ENCODE measurements around the gene EYS.
"Not testable (repeated sequence)": the region's sequence is repeated elsewhere in the genome, so short reads cannot be mapped to it uniquely, and the experiment has no call there.

The EYS gene

GRCh38 chr6:63929111-63929510 is 1777.9 kb downstream of the EYS start:
- DNase-seq (ENCODE audit: low read depth in 2 of 3, low spot score in 2 of 3) = no peak

- no peak for DNase-seq (ENCODE audit: low read depth in 2 of 3, low spot score in 2 of 3)
Observed at GRCh38 chr6:63928613-63929012, 1778.4 kb downstream of the EYS start.

GRCh38 chr6:63926950-63927927 is 1779.8 kb downstream of the EYS start:
- no peak for DNase-seq (ENCODE audit: low read depth in 2 of 3, low spot score in 2 of 3)

- DNase-seq (ENCODE audit: low read depth in 2 of 3, low spot score in 2 of 3) = no peak
Observed at GRCh38 chr6:63926258-63926780, 1780.7 kb downstream of the EYS start.

GRCh38 chr6:63923139-63923739 is 1783.8 kb downstream of the EYS start:
- no peak for DNase-seq (ENCODE audit: low read depth in 2 of 3, low spot score in 2 of 3)

GRCh38 chr6:63919556-63920110 is 1787.4 kb downstream of the EYS start:
- no peak for DNase-seq (ENCODE audit: low read depth in 2 of 3, low spot score in 2 of 3)

GRCh38 chr6:63912887-63913286 is 1794.1 kb downstream of the EYS start:
- DNase-seq (ENCODE audit: low read depth in 2 of 3, low spot score in 2 of 3) = no peak

GRCh38 chr6:63910863-63911551 is 1796.0 kb downstream of the EYS start:
- DNase-seq (ENCODE audit: low read depth in 2 of 3, low spot score in 2 of 3) = no peak

GRCh38 chr6:63904650-63905248 is 1802.3 kb downstream of the EYS start:
- DNase-seq (ENCODE audit: low read depth in 2 of 3, low spot score in 2 of 3) = no peak

- no peak for DNase-seq (ENCODE audit: low read depth in 2 of 3, low spot score in 2 of 3)
Observed at GRCh38 chr6:63899550-63899949, 1807.5 kb downstream of the EYS start.

GRCh38 chr6:63897952-63898351 is 1809.1 kb downstream of the EYS start:
- no peak for DNase-seq (ENCODE audit: low read depth in 2 of 3, low spot score in 2 of 3)

GRCh38 chr6:63897459-63897858 is 1809.6 kb downstream of the EYS start:
- DNase-seq (ENCODE audit: low read depth in 2 of 3, low spot score in 2 of 3) = no peak

- no peak for DNase-seq (ENCODE audit: low read depth in 2 of 3, low spot score in 2 of 3)
Observed at GRCh38 chr6:63888416-63888815, 1818.6 kb downstream of the EYS start.

GRCh38 chr6:63887804-63888203 is 1819.2 kb downstream of the EYS start:
- DNase-seq (ENCODE audit: low read depth in 2 of 3, low spot score in 2 of 3) = not testable (repeated sequence)

GRCh38 chr6:63887002-63887751 is 1819.8 kb downstream of the EYS start:
- no peak for DNase-seq (ENCODE audit: low read depth in 2 of 3, low spot score in 2 of 3)

- DNase-seq (ENCODE audit: low read depth in 2 of 3, low spot score in 2 of 3) = no peak
Observed at GRCh38 chr6:63886341-63886740, 1820.7 kb downstream of the EYS start.

GRCh38 chr6:63883597-63883996 is 1823.4 kb downstream of the EYS start:
- no peak for DNase-seq (ENCODE audit: low read depth in 2 of 3, low spot score in 2 of 3)

- DNase-seq (ENCODE audit: low read depth in 2 of 3, low spot score in 2 of 3) = no peak
Observed at GRCh38 chr6:63882208-63882607, 1824.8 kb downstream of the EYS start.

GRCh38 chr6:63881791-63882190 is 1825.2 kb downstream of the EYS start:
- DNase-seq (ENCODE audit: low read depth in 2 of 3, low spot score in 2 of 3) = no peak

GRCh38 chr6:63872233-63872632 is 1834.8 kb downstream of the EYS start:
- no peak for DNase-seq (ENCODE audit: low read depth in 2 of 3, low spot score in 2 of 3)

Measured in activated CD8-positive, alpha-beta memory T cell treated with anti-CD3 and anti-CD28 coated beads for 48 hours (primary cell).